ENCODE results near the gene REV3L.
"Not testable (repeated sequence)": the region's sequence is repeated elsewhere in the genome, so short reads cannot be mapped to it uniquely, and the experiment has no call there.

The REV3L gene

GRCh38 chr6:111353912-111354462 lies 129.0 kb downstream of the REV3L start:
- no peak for DNase-seq (ENCODE audit: low spot score in 2 of 2)
- H3K27me3 ChIP-seq (ENCODE audit: low read depth): no peaks in the 10 kb centered on the region
- no peaks in the 10 kb centered on the region for H3K4me1 ChIP-seq
- H3K36me3 ChIP-seq (replicated peaks): peaks cover 25% of the 10 kb centered on the region
- in situ Hi-C loops (cut with MboI; ENCODE audit: low sequenced_read_pairs): loop anchor here (10.0 to 25.0 kb wide), 2 partner anchors 283 to 289 kb away; no protein-coding TSS in a partner anchor
- H3K4me3 ChIP-seq: no peak overlapping the region
- no peaks in the 10 kb centered on the region for H3K9me3 ChIP-seq

DNA sequence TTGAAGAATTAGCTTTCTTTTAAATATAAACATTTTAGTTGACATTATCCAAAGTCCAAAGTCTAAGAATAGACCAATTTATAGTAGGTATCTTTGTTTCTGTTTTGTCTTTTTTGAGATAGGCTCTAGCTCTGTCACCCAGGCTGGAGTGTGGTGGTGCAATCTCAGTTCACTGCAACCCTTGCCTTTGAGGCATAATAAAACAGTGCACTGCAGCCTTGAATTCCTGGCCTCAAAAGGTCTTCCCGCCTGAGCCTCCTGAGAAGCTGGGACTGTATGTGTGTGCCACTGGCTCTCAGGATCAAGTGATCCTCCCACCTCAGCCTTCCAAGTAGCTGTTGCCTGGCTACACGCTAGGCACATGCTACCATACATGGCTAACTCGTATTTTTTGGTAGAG lies 135.4 kb downstream of the REV3L start:
- in situ Hi-C loops (cut with MboI; ENCODE audit: low sequenced_read_pairs): no loop called here
- no peaks in the 10 kb centered on the region for H3K9me3 ChIP-seq
- no peak for DNase-seq (ENCODE audit: low spot score in 2 of 2)
- no peak overlapping the region for H3K4me3 ChIP-seq
- H3K4me1 ChIP-seq: peaks cover 7% of the 10 kb centered on the region
- H3K27me3 ChIP-seq (ENCODE audit: low read depth): no peaks in the 10 kb centered on the region
- H3K36me3 ChIP-seq (replicated peaks): peaks cover 17% of the 10 kb centered on the region; the same call in 1 of the 2 replicates

DNA sequence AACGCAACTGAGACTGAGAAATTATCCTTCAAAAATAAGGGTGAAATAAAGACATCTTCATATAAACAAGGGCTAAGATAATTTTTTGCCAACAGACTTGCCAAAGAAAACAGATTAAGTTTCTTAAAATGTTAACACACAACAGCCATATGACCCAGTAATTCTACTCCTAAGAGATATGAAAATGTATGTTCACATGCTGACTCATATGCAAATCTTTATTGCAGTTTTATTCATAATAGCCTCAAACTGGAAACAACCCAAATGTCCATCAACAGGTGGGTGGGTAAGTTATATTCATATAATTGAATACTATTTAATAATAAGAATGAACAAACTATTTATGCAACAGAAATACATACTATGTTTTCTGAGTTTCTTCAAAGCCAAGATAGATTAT lies 140.1 kb downstream of the REV3L start:
- Histone ChIP-seq H3K4me3 (no peak overlapping the region), H3K27me3 (ENCODE audit: low read depth) (no peaks in the 10 kb centered on the region), H3K36me3 (replicated peaks) (peaks cover 10% of the 10 kb centered on the region; the same call in 1 of the 2 replicates), H3K9me3 (no peaks in the 10 kb centered on the region), H3K4me1 (peaks cover 7% of the 10 kb centered on the region)
- no peak for DNase-seq (ENCODE audit: low spot score in 2 of 2)
- in situ Hi-C loops (cut with MboI; ENCODE audit: low sequenced_read_pairs): no loop called here

- peaks cover 7% of the 10 kb centered on the region for H3K36me3 ChIP-seq (replicated peaks)
- H3K4me1 ChIP-seq: no peaks in the 10 kb centered on the region; the same call in 1 of the 2 replicates
- H3K9me3 ChIP-seq: no peaks in the 10 kb centered on the region
- no peak for DNase-seq (ENCODE audit: low spot score in 2 of 2)
- no peak overlapping the region for H3K4me3 ChIP-seq
- in situ Hi-C loops (cut with MboI; ENCODE audit: low sequenced_read_pairs): no loop called here
- H3K27me3 ChIP-seq (ENCODE audit: low read depth): no peaks in the 10 kb centered on the region
Observed at GRCh38 chr6:111339294-111339693, 143.7 kb downstream of the REV3L start.

GRCh38 chr6:111338843-111339242 lies 144.2 kb downstream of the REV3L start:
- DNase-seq (ENCODE audit: low spot score in 2 of 2): peak in 1 of 2 experiments; percentile 53
- no peaks in the 10 kb centered on the region for H3K9me3 ChIP-seq
- H3K4me1 ChIP-seq: no peaks in the 10 kb centered on the region; the same call in 1 of the 2 replicates
- H3K36me3 ChIP-seq (replicated peaks): peaks cover 7% of the 10 kb centered on the region
- no peak overlapping the region for H3K4me3 ChIP-seq
- H3K27me3 ChIP-seq (ENCODE audit: low read depth): no peaks in the 10 kb centered on the region
- in situ Hi-C loops (cut with MboI; ENCODE audit: low sequenced_read_pairs): no loop called here

- no peaks in the 10 kb centered on the region; the same call in 1 of the 2 replicates for H3K4me1 ChIP-seq
- peaks cover 3% of the 10 kb centered on the region; the same call in 1 of the 2 replicates for H3K36me3 ChIP-seq (replicated peaks)
- H3K9me3 ChIP-seq: no peaks in the 10 kb centered on the region
- H3K4me3 ChIP-seq: no peak overlapping the region
- H3K27me3 ChIP-seq (ENCODE audit: low read depth): no peaks in the 10 kb centered on the region
- in situ Hi-C loops (cut with MboI; ENCODE audit: low sequenced_read_pairs): no loop called here
- no peak for DNase-seq (ENCODE audit: low spot score in 2 of 2)
Observed at GRCh38 chr6:111337829-111338236, 145.2 kb downstream of the REV3L start.

GRCh38 chr6:111329882-111330633 lies 153.0 kb downstream of the REV3L start:
- DNase-seq (ENCODE audit: low spot score in 2 of 2): no peak
- in situ Hi-C loops (cut with MboI; ENCODE audit: low sequenced_read_pairs): no loop called here
- Histone ChIP-seq H3K9me3 (no peaks in the 10 kb centered on the region), H3K4me1 (no peaks in the 10 kb centered on the region), H3K36me3 (replicated peaks) (peaks cover 16% of the 10 kb centered on the region), H3K4me3 (no peak overlapping the region), H3K27me3 (ENCODE audit: low read depth) (no peaks in the 10 kb centered on the region)

GRCh38 chr6:111326563-111326962 lies 156.5 kb downstream of the REV3L start:
- DNase-seq (ENCODE audit: low spot score in 2 of 2): no peak
- Histone ChIP-seq H3K4me3 (no peak overlapping the region), H3K4me1 (peaks cover 3% of the 10 kb centered on the region; the same call in 1 of the 2 replicates), H3K27me3 (ENCODE audit: low read depth) (no peaks in the 10 kb centered on the region), H3K9me3 (no peaks in the 10 kb centered on the region), H3K36me3 (replicated peaks) (peaks cover 15% of the 10 kb centered on the region)
- in situ Hi-C loops (cut with MboI; ENCODE audit: low sequenced_read_pairs): no loop called here

GRCh38 chr6:111322145-111322544 lies 160.9 kb downstream of the REV3L start:
- DNase-seq (ENCODE audit: low spot score in 2 of 2): no peak
- Histone ChIP-seq H3K27me3 (ENCODE audit: low read depth) (no peaks in the 10 kb centered on the region), H3K9me3 (no peaks in the 10 kb centered on the region), H3K4me3 (no peak overlapping the region), H3K4me1 (peaks cover 3% of the 10 kb centered on the region; the same call in 1 of the 2 replicates), H3K36me3 (replicated peaks) (peaks cover 22% of the 10 kb centered on the region)
- in situ Hi-C loops (cut with MboI; ENCODE audit: low sequenced_read_pairs): no loop called here

DNA sequence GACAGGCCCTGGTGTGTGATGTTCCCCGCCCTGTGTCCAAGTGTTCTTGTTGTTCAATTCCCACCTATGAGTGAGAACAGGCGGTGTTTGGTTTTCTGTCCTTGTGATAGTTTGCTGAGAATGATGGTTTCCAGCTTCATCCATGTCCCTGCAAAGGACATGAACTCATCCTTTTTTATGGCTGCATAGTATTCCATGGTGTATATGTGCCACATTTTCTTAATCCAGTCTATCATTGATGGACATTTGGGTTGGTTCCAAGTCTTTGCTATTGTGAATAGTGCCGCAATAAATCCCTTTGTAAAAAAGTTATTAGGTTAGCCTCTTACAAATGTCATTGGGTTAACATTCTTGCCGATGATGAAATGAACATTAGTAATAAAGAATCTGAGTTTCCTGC lies 175.1 kb downstream of the REV3L start:
- in situ Hi-C loops (cut with MboI; ENCODE audit: low sequenced_read_pairs); H3K9me3 ChIP-seq; DNase-seq (ENCODE audit: low spot score in 2 of 2); H3K27me3 ChIP-seq (ENCODE audit: low read depth); H3K4me1 ChIP-seq; H3K4me3 ChIP-seq: not testable (repeated sequence)
- peaks cover 31% of the 10 kb centered on the region for H3K36me3 ChIP-seq (replicated peaks)

DNA sequence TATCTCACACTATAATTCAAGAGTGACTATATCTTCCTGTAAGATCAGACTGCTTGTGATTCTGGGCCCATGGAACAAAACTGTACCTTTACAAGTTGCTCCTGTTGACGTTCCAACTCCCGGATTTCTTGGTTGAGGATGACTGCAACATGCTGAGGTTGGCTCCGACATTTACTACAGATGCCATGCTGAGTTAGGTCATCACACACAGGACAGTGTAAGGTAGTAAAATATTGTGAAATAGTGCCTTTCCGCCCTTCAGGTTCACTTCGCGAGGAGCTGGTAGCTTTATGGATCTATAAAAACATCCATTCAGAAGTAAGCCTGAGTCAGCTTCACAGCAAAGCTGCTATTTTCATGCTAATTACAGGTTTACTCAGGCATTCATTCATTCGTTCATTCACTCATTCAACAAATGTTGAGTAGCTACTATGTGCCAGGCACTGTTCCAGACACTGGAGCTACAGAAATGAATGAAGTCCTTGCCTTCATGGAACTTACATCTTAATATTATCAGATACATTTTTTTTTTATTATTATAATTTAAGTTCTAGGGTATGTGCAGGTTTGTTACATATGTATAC lies 175.7 kb downstream of the REV3L start:
- no peaks in the 10 kb centered on the region for H3K4me1 ChIP-seq
- H3K9me3 ChIP-seq: no peaks in the 10 kb centered on the region
- no peak for DNase-seq (ENCODE audit: low spot score in 2 of 2)
- in situ Hi-C loops (cut with MboI; ENCODE audit: low sequenced_read_pairs): no loop called here
- H3K4me3 ChIP-seq: no peak overlapping the region
- peaks cover 31% of the 10 kb centered on the region for H3K36me3 ChIP-seq (replicated peaks)
- no peaks in the 10 kb centered on the region for H3K27me3 ChIP-seq (ENCODE audit: low read depth)

- DNase-seq (ENCODE audit: low spot score in 2 of 2): no peak
- in situ Hi-C loops (cut with MboI; ENCODE audit: low sequenced_read_pairs): no loop called here
- H3K27me3 ChIP-seq (ENCODE audit: low read depth): no peaks in the 10 kb centered on the region
- H3K9me3 ChIP-seq: no peaks in the 10 kb centered on the region
- no peaks in the 10 kb centered on the region for H3K4me1 ChIP-seq
- H3K36me3 ChIP-seq (replicated peaks): peaks cover 31% of the 10 kb centered on the region
- no peak overlapping the region for H3K4me3 ChIP-seq
Observed at GRCh38 chr6:111306104-111306888, 176.7 kb downstream of the REV3L start.

DNA sequence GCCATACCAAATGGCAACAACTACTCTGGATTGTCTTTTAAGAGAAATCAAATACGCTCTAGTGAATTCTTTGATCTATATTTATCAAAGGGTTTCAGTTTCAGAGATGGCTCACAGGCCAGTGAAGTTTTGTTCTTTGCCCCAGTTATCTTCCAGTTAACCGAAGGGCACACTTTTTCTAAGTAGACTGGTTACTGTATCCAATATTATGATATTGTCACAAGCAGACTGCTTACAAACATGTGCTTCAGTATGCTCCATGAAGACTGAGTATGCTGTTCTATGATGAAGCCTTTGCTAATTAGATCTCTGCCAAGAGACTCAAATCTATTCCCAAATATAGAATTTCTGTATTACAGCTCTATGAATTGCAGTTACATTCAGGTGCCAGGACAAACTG lies 181.1 kb downstream of the REV3L start:
- H3K4me3 ChIP-seq: no peak overlapping the region
- no peak for DNase-seq (ENCODE audit: low spot score in 2 of 2)

More for the DNA sequence above, 181.1 kb downstream of the REV3L start:
- in situ Hi-C loops (cut with MboI; ENCODE audit: low sequenced_read_pairs): no loop called here
- Histone ChIP-seq H3K9me3 (no peaks in the 10 kb centered on the region), H3K36me3 (replicated peaks) (peaks cover 10% of the 10 kb centered on the region), H3K4me1 (peaks cover 2% of the 10 kb centered on the region; the same call in 1 of the 2 replicates), H3K27me3 (ENCODE audit: low read depth) (no peaks in the 10 kb centered on the region)

All from HAP-1 (cell line).